ENCODE results near the gene SPOCK2.

GRCh38 chr10:72068901-72069446 lies 19.4 kb downstream of the SPOCK2 start:
- TF ChIP-seq ZNF274 (IDR thresholded peaks at IDR 0.05; ENCODE audit: low read depth, low read length) (no peak), CEBPB (IDR thresholded peaks at IDR 0.05; ENCODE audit: low read depth) (no peak), CTCF (IDR thresholded peaks at IDR 0.05 in 2 of 3, conservative IDR thresholded peaks at IDR 0.05 in 1 of 3; ENCODE audit: borderline replicate concordance in 1 of 3, insufficient read depth in 1 of 3, low read depth in 2 of 3, low read length in 2 of 3) (no peak), EZH2 (IDR thresholded peaks at IDR 0.05) (no peak), ATF3 (IDR thresholded peaks at IDR 0.05) (no peak)
- TF ChIP-seq, protein P1, sequence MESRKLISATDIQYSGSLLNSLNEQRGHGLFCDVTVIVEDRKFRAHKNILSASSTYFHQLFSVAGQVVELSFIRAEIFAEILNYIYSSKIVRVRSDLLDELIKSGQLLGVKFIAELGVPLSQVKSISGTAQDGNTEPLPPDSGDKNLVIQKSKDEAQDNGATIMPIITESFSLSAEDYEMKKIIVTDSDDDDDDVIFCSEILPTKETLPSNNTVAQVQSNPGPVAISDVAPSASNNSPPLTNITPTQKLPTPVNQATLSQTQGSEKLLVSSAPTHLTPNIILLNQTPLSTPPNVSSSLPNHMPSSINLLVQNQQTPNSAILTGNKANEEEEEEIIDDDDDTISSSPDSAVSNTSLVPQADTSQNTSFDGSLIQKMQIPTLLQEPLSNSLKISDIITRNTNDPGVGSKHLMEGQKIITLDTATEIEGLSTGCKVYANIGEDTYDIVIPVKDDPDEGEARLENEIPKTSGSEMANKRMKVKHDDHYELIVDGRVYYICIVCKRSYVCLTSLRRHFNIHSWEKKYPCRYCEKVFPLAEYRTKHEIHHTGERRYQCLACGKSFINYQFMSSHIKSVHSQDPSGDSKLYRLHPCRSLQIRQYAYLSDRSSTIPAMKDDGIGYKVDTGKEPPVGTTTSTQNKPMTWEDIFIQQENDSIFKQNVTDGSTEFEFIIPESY (IDR thresholded peaks at IDR 0.05; ENCODE audit: extremely low read depth, insufficient replicate concordance, low read length), result no peak
